ENCODE measurements around the gene GALNT10.

GALNT10 gene

DNA sequence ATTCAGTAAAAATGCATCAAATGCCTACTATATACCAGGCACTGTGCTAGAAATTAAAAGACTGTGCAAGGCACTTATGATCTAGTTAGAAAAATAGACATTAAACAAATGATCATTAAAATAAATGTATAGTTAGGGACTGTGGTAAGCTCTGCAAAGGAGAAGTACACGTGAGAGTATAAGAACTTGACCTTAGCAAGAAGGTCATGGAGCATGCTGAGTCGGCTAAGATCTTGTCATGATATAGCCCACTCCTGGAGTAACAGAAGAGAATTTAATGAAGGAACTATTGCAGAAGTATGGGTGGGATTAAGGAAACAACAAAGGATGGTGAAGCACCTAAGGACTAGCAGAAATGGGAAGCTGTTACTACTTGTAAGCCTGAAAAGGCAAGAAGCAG is 231.8 kb downstream of the GALNT10 start:
- Histone ChIP-seq H3K4me3 (no peak overlapping the region), H3K27ac (no peak overlapping the region)
- DNase-seq (ENCODE audit: low spot score) = no peak
- no peak for TF ChIP-seq CTCF (IDR thresholded peaks at IDR 0.05)

DNA sequence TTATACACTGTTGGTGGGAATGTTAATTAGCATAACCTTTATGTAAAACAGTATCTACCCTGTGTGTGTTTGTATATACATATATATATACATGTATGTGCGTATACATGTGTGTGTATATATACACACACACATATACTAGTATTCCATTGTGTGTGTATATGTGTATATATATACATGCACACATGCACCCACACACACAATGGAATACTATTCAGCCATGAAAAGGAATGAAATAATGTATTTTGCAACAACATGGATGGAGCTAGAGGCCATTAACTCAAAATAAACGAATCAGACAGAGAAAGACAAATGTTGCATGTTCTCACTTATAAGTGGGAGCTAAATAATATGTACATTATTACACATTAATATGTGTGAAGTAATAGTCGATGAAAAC is 237.7 kb downstream of the GALNT10 start:
- H3K27ac ChIP-seq = no peak overlapping the region
- H3K4me3 ChIP-seq = no peak overlapping the region
- no peak for TF ChIP-seq CTCF (IDR thresholded peaks at IDR 0.05)
- no peak for DNase-seq (ENCODE audit: low spot score)

DNA sequence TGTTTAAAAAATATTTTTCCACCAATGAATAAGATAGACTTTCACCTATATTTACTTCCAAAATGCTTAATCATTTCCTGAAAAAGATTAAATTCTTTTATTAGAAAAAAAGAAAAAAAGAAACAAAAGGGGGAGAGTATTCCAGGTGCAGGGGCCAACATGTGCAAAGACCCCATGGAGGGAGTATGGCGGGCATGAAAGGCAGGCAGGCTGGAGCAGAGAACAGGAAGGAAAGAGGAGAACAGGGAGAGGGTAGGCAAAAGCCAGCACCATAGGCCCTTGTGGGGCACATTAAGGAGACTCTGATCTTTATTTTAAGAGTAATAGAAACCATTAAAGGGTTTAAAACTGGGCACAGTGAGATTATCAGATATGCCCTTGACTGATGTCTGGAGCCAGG is 238.8 kb downstream of the GALNT10 start:
- Histone ChIP-seq H3K4me3 (no peak overlapping the region), H3K27ac (no peak overlapping the region)
- TF ChIP-seq CTCF (IDR thresholded peaks at IDR 0.05) = no peak
- DNase-seq (ENCODE audit: low spot score) = no peak

DNA sequence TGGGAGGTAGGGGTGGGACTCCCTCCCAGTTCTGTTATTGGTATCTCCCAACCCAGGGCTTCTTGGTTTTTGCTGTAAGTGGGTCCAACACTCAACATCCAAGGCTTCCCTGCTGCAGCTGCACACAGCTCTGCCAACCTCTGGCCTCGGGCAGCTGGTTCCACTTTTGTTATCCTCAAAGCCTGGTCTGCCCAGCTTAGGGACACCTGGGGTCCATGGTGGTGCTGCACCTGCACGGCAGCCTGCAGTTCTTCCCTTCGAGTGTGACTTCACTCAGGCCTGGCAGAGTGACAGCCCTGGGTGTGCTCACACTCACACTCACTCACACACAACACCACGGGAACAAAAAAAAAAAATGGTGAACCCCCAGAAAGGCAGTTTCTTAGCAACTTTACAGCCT is 239.9 kb downstream of the GALNT10 start:
- TF ChIP-seq CTCF (IDR thresholded peaks at IDR 0.05) = no peak
- DNase-seq (ENCODE audit: low spot score) = no peak
- Histone ChIP-seq H3K4me3 (no peak overlapping the region), H3K27ac (no peak overlapping the region)

GRCh38 chr5:154430961-154431630 is 240.6 kb downstream of the GALNT10 start:
- Histone ChIP-seq H3K4me3 (no peak overlapping the region), H3K27ac (no peak overlapping the region)
- TF ChIP-seq CTCF (IDR thresholded peaks at IDR 0.05) = no peak
- no peak for DNase-seq (ENCODE audit: low spot score)

- Histone ChIP-seq H3K27ac (no peak overlapping the region), H3K4me3 (no peak overlapping the region)
- DNase-seq (ENCODE audit: low spot score) = no peak
- TF ChIP-seq CTCF (IDR thresholded peaks at IDR 0.05) = no peak
Observed at GRCh38 chr5:154435226-154435625, 244.7 kb downstream of the GALNT10 start.

- TF ChIP-seq CTCF (IDR thresholded peaks at IDR 0.05) = no peak
- Histone ChIP-seq H3K4me3 (no peak overlapping the region), H3K27ac (no peak overlapping the region)
- DNase-seq (ENCODE audit: low spot score) = no peak
Observed at GRCh38 chr5:154437281-154437965, 246.9 kb downstream of the GALNT10 start.
